GM23338 (cell line): ENCODE results near the gene ZBTB6. TPM values are rescaled to one million over a fixed set of nuclear protein-coding genes. Genes with fewer than 3 reads are reported as not detected.

Experiments used
- ATAC-seq: fragments of 200-7000 bp; cut with Tn5 transposase; 3 replicates; pipeline ENCODE4 v1.9.1; 2020
- DNase-seq: peaks from one replicate; pipeline ENCODE4 v3.0.0-alpha.2; 2015; ENCODE audit warnings: low spot score
- H2AFZ ChIP-seq: fragments of 200-600 bp; sonication (generic); 2 replicates; pipeline ENCODE4 v1.8.0; 2016; ENCODE audit warnings: antibody characterized with exemption, mild to moderate bottlenecking, moderate library complexity
- H3F3A ChIP-seq: fragments of 200-600 bp; sonication (generic); replicated peaks from 2 replicates; pipeline ENCODE4 v1.8.0; 2017; ENCODE audit warnings: antibody characterized with exemption, mixed run types, low read depth
- H3K27ac ChIP-seq: fragments of 200-600 bp; sonication (generic); 2 replicates; pipeline ENCODE4 v1.6.1; 2016; ENCODE audit warnings: low read depth
- H3K27me3 ChIP-seq: fragments of 200-600 bp; sonication (generic); 2 replicates; pipeline ENCODE4 v1.8.0; 2016; ENCODE audit warnings: mild to moderate bottlenecking, mixed run types, moderate library complexity; ENCODE audit not compliant: insufficient read depth
- H3K36me3 ChIP-seq: fragments of 200-600 bp; sonication (generic); 2 replicates; pipeline ENCODE4 v1.8.0; 2016; ENCODE audit warnings: mild to moderate bottlenecking; ENCODE audit not compliant: insufficient read depth
- H3K4me1 ChIP-seq: fragments of 200-600 bp; sonication (generic); 2 replicates; pipeline ENCODE4 v1.8.0; 2016; ENCODE audit warnings: mild to moderate bottlenecking, moderate library complexity; ENCODE audit not compliant: insufficient read depth
- H3K4me2 ChIP-seq: fragments of 200-600 bp; sonication (generic); 2 replicates; pipeline ENCODE4 v1.7.1; 2017; ENCODE audit warnings: mixed run types
- H3K4me3 ChIP-seq: fragments of 200-600 bp; sonication (generic); 2 replicates; pipeline ENCODE4 v1.6.1; 2016; ENCODE audit warnings: mixed run types
- H3K79me2 ChIP-seq: fragments of 200-600 bp; sonication (generic); replicated peaks from 2 replicates; pipeline ENCODE4 v1.8.0; 2017; ENCODE audit warnings: mild to moderate bottlenecking; ENCODE audit not compliant: insufficient read depth
- H3K9me2 ChIP-seq: fragments of 200-600 bp; sonication (generic); 2 replicates; pipeline ENCODE4 v1.8.0; 2017; ENCODE audit not compliant: insufficient read depth
- H4K20me1 ChIP-seq: fragments of 200-600 bp; sonication (generic); replicated peaks from 2 replicates; pipeline ENCODE4 v1.8.0; 2017; ENCODE audit warnings: mild to moderate bottlenecking; ENCODE audit not compliant: insufficient read depth
- H3K27ac Mint-ChIP-seq: 2 replicates; pipeline ENCODE4 v1.8.0; 2020; ENCODE audit warnings: inconsistent platforms, mild to moderate bottlenecking, moderate library complexity, mixed read lengths
- H3K27me3 Mint-ChIP-seq: 3 replicates; pipeline ENCODE4 v1.8.0; 2022; ENCODE audit warnings: low read depth, mild to moderate bottlenecking, moderate library complexity, mixed read lengths, inconsistent platforms; ENCODE audit not compliant: insufficient read depth, poor library complexity
- H3K36me3 Mint-ChIP-seq: 3 replicates; pipeline ENCODE4 v1.8.0; 2021; ENCODE audit warnings: low read depth, mild to moderate bottlenecking, inconsistent platforms, moderate library complexity, mixed read lengths
- H3K4me1 Mint-ChIP-seq: 3 replicates; pipeline ENCODE4 v1.8.0; 2020; ENCODE audit warnings: mild to moderate bottlenecking, inconsistent platforms, mixed read lengths
- H3K4me3 Mint-ChIP-seq: 3 replicates; pipeline ENCODE4 v1.8.0; 2021; ENCODE audit warnings: moderate library complexity, mild to moderate bottlenecking, inconsistent platforms, mixed read lengths
- H3K9me3 Mint-ChIP-seq: 3 replicates; pipeline ENCODE4 v1.8.0; 2020; ENCODE audit warnings: moderate library complexity, mild to moderate bottlenecking, inconsistent platforms, mixed read lengths
- EZH2 ChIP-seq: fragments of 200-600 bp; sonication (generic); IDR thresholded peaks from one replicate; pipeline ENCODE4 v1.8.0; 2017; ENCODE audit warnings: antibody characterized with exemption, mild to moderate bottlenecking, low read depth; ENCODE audit not compliant: unreplicated experiment
- EZH2phosphoT487 ChIP-seq: fragments of 200-600 bp; sonication (generic); IDR thresholded peaks from one replicate; pipeline ENCODE4 v1.8.1; 2018; ENCODE audit warnings: antibody characterized with exemption; ENCODE audit not compliant: unreplicated experiment
- NANOG ChIP-seq: IDR thresholded peaks from 2 replicates; pipeline ENCODE4 v1.6.1; 2016; ENCODE audit warnings: antibody characterized with exemption, borderline replicate concordance
- POLR2AphosphoS5 ChIP-seq: IDR thresholded peaks from 2 replicates; pipeline ENCODE4 v1.6.1; 2016; ENCODE audit warnings: antibody characterized with exemption, low read depth
- REST ChIP-seq: IDR thresholded peaks from one replicate; pipeline ENCODE4 v1.6.1; 2018; ENCODE audit warnings: antibody characterized with exemption; ENCODE audit not compliant: unreplicated experiment
- ZNF114 ChIP-seq: fragments of 250-450 bp; sonication (Bioruptor Pico); IDR thresholded peaks from 2 replicates; pipeline ENCODE4 v1.5.0; 2020; ENCODE audit warnings: mild to moderate bottlenecking, moderate library complexity
- ZNF462 ChIP-seq: fragments of 250-450 bp; sonication (Bioruptor Pico); IDR thresholded peaks from 2 replicates; pipeline ENCODE4 v1.5.0; 2020; ENCODE audit warnings: mild to moderate bottlenecking, moderate library complexity
- polyA plus RNA-seq: library from polyadenylated mRNA; unstranded; fragments of >200 nt; fragmentation: Nextera tagmentation; extraction: Ambion mirVana; gene quantifications from 2 replicates; pipeline ENCODE4 v1.2.1, GENCODE V29; 2016
- total RNA-seq: library from RNA; depleted of rRNA; stranded (reverse); fragments of >200 nt; shearing (Covaris generic); gene quantifications from 2 replicates; pipeline ENCODE4 v1.2.3, GENCODE V29; 2014

The ZBTB6 gene
- total and polyA plus RNA-seq, 2 experiments from 2014 or later, result 4.0 to 12.7 TPM

DNA sequence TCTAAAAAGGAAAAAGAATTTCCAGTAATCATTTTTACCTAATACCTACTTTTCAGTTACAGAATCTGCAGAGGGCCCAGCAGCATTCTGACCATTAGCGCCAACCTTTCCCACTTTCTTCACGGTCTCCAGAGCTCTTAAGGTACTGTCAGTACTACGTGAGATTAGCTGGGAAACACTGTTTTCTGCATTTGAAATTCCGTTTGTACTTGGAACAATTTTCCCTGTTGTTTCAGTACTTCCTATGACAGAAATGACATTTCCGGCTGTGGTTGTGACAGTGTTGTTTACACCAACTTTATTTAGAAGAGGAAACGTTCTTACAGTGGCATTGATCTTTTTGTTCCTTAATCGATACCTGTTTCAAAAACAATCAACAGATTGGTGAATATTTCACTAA is 47.8 kb downstream of the ZBTB6 start:
- H3K36me3 ChIP-seq, result peaks cover 21% of the 10 kb centered on the region
- H3K27me3 ChIP-seq, result no peaks in the 10 kb centered on the region
- Mint-ChIP-seq H3K4me1 (no peaks in the 10 kb centered on the region), H3K4me3 (no peak overlapping the region), H3K9me3 (peaks cover 9% of the 10 kb centered on the region; the same call in 1 of the 3 replicates), H3K36me3 (peaks cover 65% of the 10 kb centered on the region), H3K27me3 (peaks cover 4% of the 10 kb centered on the region), H3K27ac (no peak overlapping the region)
- H3K4me2 ChIP-seq, result no peak overlapping the region
- H3K4me3 ChIP-seq, result no peak overlapping the region
- no peaks in the 10 kb centered on the region for H3K4me1 ChIP-seq
- no peaks in the 10 kb centered on the region for H3K9me2 ChIP-seq
- H3K27ac ChIP-seq, result no peak overlapping the region
- DNase-seq, result no peak
- no peaks in the 10 kb centered on the region for H3F3A ChIP-seq
- peaks cover 4% of the 10 kb centered on the region; the same call in 1 of the 2 replicates for H4K20me1 ChIP-seq
- no peaks in the 10 kb centered on the region for H3K79me2 ChIP-seq
- no peak overlapping the region for H2AFZ ChIP-seq
- no peak for ATAC-seq
- TF ChIP-seq ZNF114 (CRISPR knock-in tag) (no peak), REST (no peak), POLR2AphosphoS5 (no peak), ZNF462 (CRISPR knock-in tag) (no peak), EZH2phosphoT487 (no peak), NANOG (no peak), EZH2 (no peak)
